Stimulated activated memory B cell treated with anti-CD40 and anti-IgM and Interleukin-4, amounts not matched to agents 10 μg/mL and 1 μg/mL and 100 μg/mL, for 72 hours (primary cell): Measurements from ENCODE around the gene CCDC71L.
A peak's percentile ranks its signal among the peaks of the same experiment; 100 is the strongest.

Experiments used
- ATAC-seq: fragments of 150-1000 bp; cut with Tn5 transposase; 2 replicates; pipeline ENCODE4 v1.10.0; 2021
- H3K27ac Mint-ChIP-seq: one replicate; pipeline ENCODE4 v1.8.0; 2022; ENCODE audit warnings: mild to moderate bottlenecking, mixed read lengths
- H3K27me3 Mint-ChIP-seq: one replicate; pipeline ENCODE4 v1.8.0; 2022; ENCODE audit warnings: mixed read lengths
- H3K36me3 Mint-ChIP-seq: one replicate; pipeline ENCODE4 v1.8.0; 2022; ENCODE audit warnings: mixed read lengths
- H3K4me1 Mint-ChIP-seq: one replicate; pipeline ENCODE4 v1.8.0; 2022; ENCODE audit warnings: mixed read lengths
- H3K4me3 Mint-ChIP-seq: one replicate; pipeline ENCODE4 v1.8.0; 2022; ENCODE audit warnings: mild to moderate bottlenecking, moderate library complexity, mixed read lengths
- H3K9me3 Mint-ChIP-seq: one replicate; pipeline ENCODE4 v1.8.0; 2022; ENCODE audit warnings: mixed read lengths

Gene CCDC71L

DNA sequence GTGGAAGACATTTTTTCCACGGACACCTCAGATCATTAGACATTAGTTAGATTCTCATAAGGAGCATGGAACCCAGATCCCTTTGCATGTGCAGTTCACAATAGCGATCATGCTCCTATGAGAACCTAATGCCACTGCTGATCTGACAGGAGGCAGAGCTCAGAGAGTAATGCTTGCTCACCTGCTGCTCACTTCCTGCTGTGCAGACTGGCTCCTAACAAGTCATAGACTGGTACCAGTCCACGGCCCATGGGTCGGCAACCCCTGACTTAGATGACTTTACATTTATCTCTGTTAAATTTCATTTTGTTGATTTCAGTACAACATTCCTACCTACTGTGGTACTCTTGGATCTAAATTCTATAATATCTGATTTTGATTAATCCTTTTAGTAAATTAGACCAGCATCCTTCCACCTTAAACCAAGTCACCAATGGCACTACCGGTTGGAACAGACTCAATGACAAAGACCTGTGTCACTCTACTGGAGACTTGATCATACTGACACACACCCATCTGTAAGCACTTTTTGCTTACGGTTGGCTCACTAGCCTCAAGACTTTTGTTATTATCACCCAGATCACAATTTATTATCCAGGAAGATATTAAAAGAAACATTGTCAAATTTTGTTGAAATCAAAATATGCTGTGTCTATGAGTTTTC lies 8.0 kb upstream of the CCDC71L start:
- no peaks in the 10 kb centered on the region for H3K36me3 Mint-ChIP-seq
- H3K4me1 Mint-ChIP-seq, result no peaks in the 10 kb centered on the region
- H3K27me3 Mint-ChIP-seq, result no peaks in the 10 kb centered on the region
- no peak overlapping the region for H3K27ac Mint-ChIP-seq
- H3K9me3 Mint-ChIP-seq, result no peaks in the 10 kb centered on the region
- no peak overlapping the region for H3K4me3 Mint-ChIP-seq
- ATAC-seq, result no peak

DNA sequence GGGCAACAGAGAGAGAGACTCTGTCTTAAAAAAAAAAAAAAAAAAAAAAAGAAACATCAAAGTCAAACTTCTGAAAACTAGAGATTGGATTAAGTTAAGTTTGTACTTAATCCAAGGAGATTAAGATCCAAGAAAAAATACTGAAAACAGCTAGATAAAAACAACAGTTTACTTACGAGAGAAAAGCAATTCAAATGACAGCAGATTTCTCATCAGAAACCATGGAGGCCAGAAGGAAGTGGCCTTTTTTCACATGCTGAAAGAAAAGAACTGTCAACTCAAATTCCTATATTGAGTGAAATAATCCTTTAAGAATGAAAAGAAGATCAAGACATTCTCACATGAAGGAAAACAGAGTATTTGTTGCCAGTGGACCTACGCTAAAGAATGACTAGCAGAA lies 5.4 kb upstream of the CCDC71L start:
- H3K27me3 Mint-ChIP-seq, result no peaks in the 10 kb centered on the region
- no peaks in the 10 kb centered on the region for H3K36me3 Mint-ChIP-seq
- no peak overlapping the region for H3K4me3 Mint-ChIP-seq
- H3K4me1 Mint-ChIP-seq, result peaks cover 1% of the 10 kb centered on the region
- no peak overlapping the region for H3K27ac Mint-ChIP-seq
- H3K9me3 Mint-ChIP-seq, result no peaks in the 10 kb centered on the region
- ATAC-seq, result no peak

GRCh38 chr7:106664343-106664742 lies 3.4 kb upstream of the CCDC71L start:
- Mint-ChIP-seq H3K4me1 (peaks cover 11% of the 10 kb centered on the region), H3K27me3 (no peaks in the 10 kb centered on the region), H3K27ac (peak overlapping the region; percentile 33), H3K9me3 (peaks cover 2% of the 10 kb centered on the region), H3K36me3 (no peaks in the 10 kb centered on the region), H3K4me3 (no peak overlapping the region)
- ATAC-seq, result no peak

- H3K4me1 Mint-ChIP-seq, result peaks cover 27% of the 10 kb centered on the region
- peak overlapping the region; percentile 85 for H3K4me3 Mint-ChIP-seq
- ATAC-seq, result peak; percentile 77
- H3K27me3 Mint-ChIP-seq, result no peaks in the 10 kb centered on the region
- no peaks in the 10 kb centered on the region for H3K36me3 Mint-ChIP-seq
- peaks cover 2% of the 10 kb centered on the region for H3K9me3 Mint-ChIP-seq
- H3K27ac Mint-ChIP-seq, result peak overlapping the region; percentile 91
Observed at GRCh38 chr7:106659963-106660861, 746 bp downstream of the CCDC71L start.

DNA sequence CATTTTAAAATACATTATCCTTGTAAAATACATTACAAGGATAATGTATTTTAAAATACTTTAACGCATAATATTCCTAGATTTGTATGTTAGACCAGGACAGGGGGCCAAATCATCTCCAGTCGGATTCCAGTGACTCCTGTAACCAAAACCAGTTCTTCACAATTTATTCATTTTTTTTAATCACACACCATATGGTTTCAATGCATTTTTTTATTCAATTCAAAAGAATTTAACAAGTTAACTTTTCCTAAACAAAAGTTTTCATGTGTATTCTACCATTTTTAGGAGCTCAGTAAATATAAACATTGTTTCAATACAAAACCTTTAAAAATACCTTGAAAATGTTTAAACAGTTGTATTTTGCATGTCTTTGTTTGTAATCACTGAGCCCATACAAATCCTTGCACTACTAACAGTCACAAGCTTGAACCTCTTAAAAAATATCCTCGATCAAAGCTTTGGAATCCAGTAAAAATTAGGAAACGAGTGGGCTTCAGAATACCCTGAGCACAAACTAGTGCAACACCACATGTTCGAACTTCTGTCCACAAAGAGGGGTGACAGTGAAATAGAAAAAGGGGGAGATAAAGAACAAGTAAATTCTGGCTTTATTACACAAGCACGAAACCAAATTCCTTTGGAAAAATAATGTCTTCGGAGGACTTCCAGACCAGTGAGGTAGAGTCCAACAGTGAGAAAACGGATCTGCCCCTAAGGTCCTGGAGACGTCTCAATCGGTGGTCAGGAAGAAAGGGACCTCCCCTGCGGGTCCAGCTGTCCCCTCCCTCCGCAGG lies 1.6 kb downstream of the CCDC71L start:
- peak overlapping the region; percentile 91 for H3K27ac Mint-ChIP-seq

DNA sequence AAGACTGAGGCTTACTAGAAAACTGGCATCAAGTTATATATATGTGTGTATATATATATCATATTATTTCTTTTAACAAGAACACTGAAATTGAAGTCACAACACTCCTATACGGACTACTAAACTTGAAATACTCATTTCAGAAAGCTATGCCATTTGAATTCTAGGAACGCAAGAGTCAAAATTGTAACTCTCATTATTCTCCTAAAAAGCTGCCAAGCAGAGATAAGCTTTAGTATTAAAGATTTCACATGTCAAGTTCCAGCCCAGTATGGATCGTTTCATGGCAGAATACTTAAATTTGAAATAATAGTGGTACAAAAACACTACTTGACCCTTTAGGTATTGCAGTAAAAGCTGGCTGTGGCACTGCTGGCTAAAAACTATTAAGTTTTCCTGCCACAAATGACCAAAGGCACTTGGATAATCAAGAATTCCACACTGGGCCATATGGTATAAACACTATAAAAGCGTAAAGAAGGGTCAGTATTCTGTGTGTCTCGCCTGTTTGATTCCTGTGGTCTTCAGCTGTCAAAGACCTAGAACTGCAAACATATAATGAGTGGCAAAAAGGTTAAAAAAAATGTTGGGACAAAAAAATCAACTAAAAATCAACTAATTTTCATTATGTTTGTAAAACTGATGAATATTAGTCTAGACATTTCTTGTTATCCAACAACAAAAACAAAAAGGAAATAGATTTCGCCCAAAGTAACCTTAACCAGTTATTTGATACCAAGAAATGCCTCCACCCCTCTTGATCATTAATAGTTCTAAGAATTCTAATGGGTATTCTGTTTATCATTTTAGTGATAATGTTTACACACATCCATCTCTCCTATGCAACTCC lies 2.4 kb downstream of the CCDC71L start:
- H3K27me3 Mint-ChIP-seq, result no peaks in the 10 kb centered on the region
- H3K4me1 Mint-ChIP-seq, result peaks cover 27% of the 10 kb centered on the region
- no peak overlapping the region for H3K4me3 Mint-ChIP-seq
- H3K36me3 Mint-ChIP-seq, result no peaks in the 10 kb centered on the region
- no peak for ATAC-seq
- peaks cover 2% of the 10 kb centered on the region for H3K9me3 Mint-ChIP-seq
- no peak overlapping the region for H3K27ac Mint-ChIP-seq

More for the DNA sequence above, 1.6 kb downstream of the CCDC71L start:
- Mint-ChIP-seq H3K4me3 (peak overlapping the region; percentile 85), H3K36me3 (no peaks in the 10 kb centered on the region), H3K4me1 (peaks cover 27% of the 10 kb centered on the region), H3K27me3 (no peaks in the 10 kb centered on the region), H3K9me3 (peaks cover 2% of the 10 kb centered on the region)
- ATAC-seq, result no peak

DNA sequence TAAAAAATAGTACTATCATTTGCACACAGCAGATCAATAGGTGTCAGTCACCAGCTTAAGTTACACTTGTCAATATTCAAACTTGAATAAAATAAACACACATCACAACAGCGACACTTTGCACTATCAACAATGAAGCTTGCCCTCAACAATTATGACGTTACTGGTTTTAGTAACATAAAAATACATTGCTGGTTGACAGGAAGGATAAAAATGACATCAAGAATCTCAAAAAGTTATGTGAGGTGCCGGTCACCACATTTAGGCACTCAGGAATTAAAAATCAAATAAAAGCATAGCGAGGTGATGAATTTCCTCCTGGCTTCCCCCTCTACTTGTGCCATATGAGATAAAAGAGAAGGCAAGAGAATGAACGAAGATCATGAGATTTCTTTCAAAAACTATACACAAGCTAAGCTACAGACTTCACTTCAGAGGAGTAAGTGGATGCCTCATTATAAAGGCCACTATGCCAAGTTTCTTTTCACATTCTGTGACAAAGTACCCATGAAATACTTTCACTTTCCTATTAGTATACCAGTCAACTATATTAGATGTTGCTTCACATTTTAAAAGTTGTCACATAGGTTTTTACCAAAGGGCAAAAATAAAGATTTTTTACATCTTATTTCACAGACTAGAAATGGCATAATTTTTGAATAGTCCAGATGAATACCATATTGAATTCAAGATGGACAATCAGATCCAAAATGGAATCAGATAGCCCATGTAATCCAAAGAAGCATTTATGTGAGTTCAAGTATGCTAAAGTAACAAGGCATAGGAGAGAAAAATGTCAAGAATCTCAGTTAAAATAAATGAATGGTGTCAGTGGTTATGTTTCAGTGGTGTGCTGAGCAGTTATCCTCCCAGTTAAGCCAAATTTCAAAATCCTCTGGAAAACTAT lies 3.6 kb downstream of the CCDC71L start:
- H3K4me3 Mint-ChIP-seq, result no peak overlapping the region
- ATAC-seq, result no peak
- H3K27ac Mint-ChIP-seq, result no peak overlapping the region
- H3K27me3 Mint-ChIP-seq, result no peaks in the 10 kb centered on the region
- no peaks in the 10 kb centered on the region for H3K36me3 Mint-ChIP-seq
- H3K4me1 Mint-ChIP-seq, result peaks cover 27% of the 10 kb centered on the region
- peaks cover 2% of the 10 kb centered on the region for H3K9me3 Mint-ChIP-seq

- H3K27ac Mint-ChIP-seq, result no peak overlapping the region
- no peaks in the 10 kb centered on the region for H3K9me3 Mint-ChIP-seq
- no peak for ATAC-seq
- H3K27me3 Mint-ChIP-seq, result no peaks in the 10 kb centered on the region
- peaks cover 22% of the 10 kb centered on the region for H3K4me1 Mint-ChIP-seq
- H3K36me3 Mint-ChIP-seq, result no peaks in the 10 kb centered on the region
- H3K4me3 Mint-ChIP-seq, result no peak overlapping the region
Observed at GRCh38 chr7:106655703-106656498, 5.1 kb downstream of the CCDC71L start.

- Mint-ChIP-seq H3K36me3 (no peaks in the 10 kb centered on the region), H3K27ac (no peak overlapping the region)
Observed at GRCh38 chr7:106653488-106653887, 7.5 kb downstream of the CCDC71L start.

GRCh38 chr7:106652909-106653308 lies 8.0 kb downstream of the CCDC71L start:
- H3K4me1 Mint-ChIP-seq, result peaks cover 7% of the 10 kb centered on the region
- H3K27me3 Mint-ChIP-seq, result no peaks in the 10 kb centered on the region
- no peaks in the 10 kb centered on the region for H3K36me3 Mint-ChIP-seq
- H3K27ac Mint-ChIP-seq, result no peak overlapping the region
- H3K4me3 Mint-ChIP-seq, result no peak overlapping the region
- peaks cover 2% of the 10 kb centered on the region for H3K9me3 Mint-ChIP-seq
- ATAC-seq, result no peak

More at GRCh38 chr7:106653488-106653887, 7.5 kb downstream of the CCDC71L start:
- Mint-ChIP-seq H3K27me3 (no peaks in the 10 kb centered on the region), H3K4me3 (no peak overlapping the region), H3K9me3 (peaks cover 2% of the 10 kb centered on the region), H3K4me1 (peaks cover 7% of the 10 kb centered on the region)
- no peak for ATAC-seq

GRCh38 chr7:106652092-106652491 lies 8.9 kb downstream of the CCDC71L start:
- peaks cover 7% of the 10 kb centered on the region for H3K4me1 Mint-ChIP-seq

DNA sequence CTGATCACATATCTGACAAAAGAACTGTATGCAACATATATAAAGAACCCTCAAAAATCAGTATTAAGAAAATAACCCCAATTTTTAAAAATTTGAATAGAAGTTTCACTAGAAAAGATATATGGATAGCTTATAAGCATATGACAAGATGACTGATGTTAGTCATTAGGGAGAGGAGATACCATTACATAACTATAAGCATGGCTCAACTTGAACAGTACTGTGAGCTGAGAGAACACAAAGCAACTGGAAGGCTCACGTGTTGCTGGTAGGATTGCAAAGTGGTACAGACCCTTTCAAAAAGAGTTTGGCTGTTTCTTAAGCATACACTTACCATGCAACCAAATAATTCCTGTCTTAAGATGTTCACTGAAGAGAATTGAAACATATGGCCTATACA lies 14.7 kb downstream of the CCDC71L start:
- no peak for ATAC-seq
- Mint-ChIP-seq H3K4me3 (no peak overlapping the region), H3K9me3 (peaks cover 2% of the 10 kb centered on the region), H3K27ac (no peak overlapping the region), H3K4me1 (no peaks in the 10 kb centered on the region), H3K36me3 (no peaks in the 10 kb centered on the region), H3K27me3 (no peaks in the 10 kb centered on the region)

More at GRCh38 chr7:106652092-106652491, 8.9 kb downstream of the CCDC71L start:
- no peak for ATAC-seq
- peaks cover 2% of the 10 kb centered on the region for H3K9me3 Mint-ChIP-seq
- no peaks in the 10 kb centered on the region for H3K27me3 Mint-ChIP-seq
- H3K27ac Mint-ChIP-seq, result no peak overlapping the region
- H3K4me3 Mint-ChIP-seq, result no peak overlapping the region
- H3K36me3 Mint-ChIP-seq, result no peaks in the 10 kb centered on the region

- H3K4me1 Mint-ChIP-seq, result peaks cover 7% of the 10 kb centered on the region
- no peaks in the 10 kb centered on the region for H3K27me3 Mint-ChIP-seq
- H3K27ac Mint-ChIP-seq, result peak overlapping the region; percentile 17
- H3K4me3 Mint-ChIP-seq, result no peak overlapping the region
- no peaks in the 10 kb centered on the region for H3K36me3 Mint-ChIP-seq
- peaks cover 2% of the 10 kb centered on the region for H3K9me3 Mint-ChIP-seq
- peak; percentile 75 for ATAC-seq
Observed at GRCh38 chr7:106644999-106645398, 16.0 kb downstream of the CCDC71L start.
